Measurements from ENCODE around the gene RPGRIP1L. TPM values are rescaled to one million over a fixed set of nuclear protein-coding genes. Genes with fewer than 3 reads are reported as not detected.

RPGRIP1L gene
- total and polyA plus RNA-seq, 9 of the 15 experiments (the other 6 are each of a cell fraction or from before 2014, with no cell fraction given): 3.2 to 7.7 (median 5.8) TPM

DNA sequence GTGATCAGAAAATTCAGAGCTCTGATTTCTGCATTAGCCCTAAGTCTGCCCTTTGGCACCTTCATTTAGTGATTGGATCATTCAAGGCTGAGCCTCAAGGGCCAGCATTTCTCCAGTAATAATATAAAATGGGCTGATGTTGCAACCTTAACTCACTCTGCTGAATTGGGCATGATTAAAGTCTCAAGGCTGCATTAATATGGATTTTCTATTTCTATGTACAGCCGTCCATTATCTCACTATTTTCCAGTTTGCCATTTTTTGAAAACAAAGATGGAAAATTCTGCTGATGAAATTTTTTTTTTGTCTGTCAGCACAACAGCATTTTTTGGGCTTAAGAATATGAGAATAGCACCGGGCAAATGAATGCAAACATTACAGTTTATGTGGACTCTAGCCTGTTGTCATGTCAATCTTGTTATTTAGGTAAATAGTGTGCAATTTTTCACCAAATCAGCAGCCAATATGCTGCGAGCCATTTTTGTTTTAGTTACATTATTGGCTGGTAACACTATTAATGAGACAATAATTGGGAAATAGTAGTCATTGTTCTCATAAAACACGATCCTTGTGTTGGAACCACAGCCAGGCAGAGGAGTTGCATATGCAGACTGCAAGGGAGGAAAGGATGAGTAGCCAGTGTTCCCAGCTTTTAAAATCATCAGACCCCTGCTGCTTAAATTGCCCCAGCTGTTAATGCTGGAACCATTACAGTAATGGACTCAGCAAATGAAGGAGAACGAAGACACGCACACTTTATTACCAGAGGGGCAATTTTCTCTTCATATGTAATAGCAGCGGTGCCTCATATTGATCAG lies 10.8 kb upstream of the RPGRIP1L start:
- in situ Hi-C loops (cut with MboI): no loop called here
- TF ChIP-seq HNRNPUL1 (IDR thresholded peaks at IDR 0.05; ENCODE audit: low read length) (no peak), ZNF644 (tag; IDR thresholded peaks at IDR 0.05; ENCODE audit: low read depth) (no peak), NR4A1 (CRISPR knock-in tag; IDR thresholded peaks at IDR 0.05) (no peak), NR4A1 (tag; IDR thresholded peaks at IDR 0.05) (no peak), PCBP2 (IDR thresholded peaks at IDR 0.05; ENCODE audit: low read depth, low read length, poor library complexity, severe bottlenecking) (no peak), HNRNPH1 (optimal IDR thresholded peaks at IDR 0.05; ENCODE audit: low read depth, low read length) (no peak), E2F3 (CRISPR knock-in tag; IDR thresholded peaks at IDR 0.05) (no peak), SMARCE1 (IDR thresholded peaks at IDR 0.05) (no peak), MCM3 (IDR thresholded peaks at IDR 0.05) (no peak), FOXK1 (CRISPR knock-in tag; IDR thresholded peaks at IDR 0.05; ENCODE audit: borderline replicate concordance) (no peak), SIN3A (IDR thresholded peaks at IDR 0.05; ENCODE audit: borderline replicate concordance in 2 of 2, control insufficient read depth in 1 of 2, low read depth in 2 of 2, low read length in 2 of 2) (no peak)
- TF ChIP-seq, protein P1, sequence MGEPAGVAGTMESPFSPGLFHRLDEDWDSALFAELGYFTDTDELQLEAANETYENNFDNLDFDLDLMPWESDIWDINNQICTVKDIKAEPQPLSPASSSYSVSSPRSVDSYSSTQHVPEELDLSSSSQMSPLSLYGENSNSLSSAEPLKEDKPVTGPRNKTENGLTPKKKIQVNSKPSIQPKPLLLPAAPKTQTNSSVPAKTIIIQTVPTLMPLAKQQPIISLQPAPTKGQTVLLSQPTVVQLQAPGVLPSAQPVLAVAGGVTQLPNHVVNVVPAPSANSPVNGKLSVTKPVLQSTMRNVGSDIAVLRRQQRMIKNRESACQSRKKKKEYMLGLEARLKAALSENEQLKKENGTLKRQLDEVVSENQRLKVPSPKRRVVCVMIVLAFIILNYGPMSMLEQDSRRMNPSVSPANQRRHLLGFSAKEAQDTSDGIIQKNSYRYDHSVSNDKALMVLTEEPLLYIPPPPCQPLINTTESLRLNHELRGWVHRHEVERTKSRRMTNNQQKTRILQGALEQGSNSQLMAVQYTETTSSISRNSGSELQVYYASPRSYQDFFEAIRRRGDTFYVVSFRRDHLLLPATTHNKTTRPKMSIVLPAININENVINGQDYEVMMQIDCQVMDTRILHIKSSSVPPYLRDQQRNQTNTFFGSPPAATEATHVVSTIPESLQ (CRISPR knock-in tag; IDR thresholded peaks at IDR 0.05): no peak
- TF ChIP-seq, protein P2, sequence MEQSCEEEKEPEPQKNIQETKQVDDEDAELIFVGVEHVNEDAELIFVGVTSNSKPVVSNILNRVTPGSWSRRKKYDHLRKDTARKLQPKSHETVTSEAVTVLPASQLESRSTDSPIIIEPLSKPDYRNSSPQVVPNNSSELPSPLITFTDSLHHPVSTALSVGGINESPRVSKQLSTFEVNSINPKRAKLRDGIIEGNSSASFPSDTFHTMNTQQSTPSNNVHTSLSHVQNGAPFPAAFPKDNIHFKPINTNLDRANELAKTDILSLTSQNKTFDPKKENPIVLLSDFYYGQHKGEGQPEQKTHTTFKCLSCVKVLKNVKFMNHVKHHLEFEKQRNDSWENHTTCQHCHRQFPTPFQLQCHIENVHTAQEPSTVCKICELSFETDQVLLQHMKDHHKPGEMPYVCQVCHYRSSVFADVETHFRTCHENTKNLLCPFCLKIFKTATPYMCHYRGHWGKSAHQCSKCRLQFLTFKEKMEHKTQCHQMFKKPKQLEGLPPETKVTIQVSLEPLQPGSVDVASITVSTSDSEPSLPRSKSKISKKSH (CRISPR knock-in tag; IDR thresholded peaks at IDR 0.05): no peak
- TF ChIP-seq, protein P3, sequence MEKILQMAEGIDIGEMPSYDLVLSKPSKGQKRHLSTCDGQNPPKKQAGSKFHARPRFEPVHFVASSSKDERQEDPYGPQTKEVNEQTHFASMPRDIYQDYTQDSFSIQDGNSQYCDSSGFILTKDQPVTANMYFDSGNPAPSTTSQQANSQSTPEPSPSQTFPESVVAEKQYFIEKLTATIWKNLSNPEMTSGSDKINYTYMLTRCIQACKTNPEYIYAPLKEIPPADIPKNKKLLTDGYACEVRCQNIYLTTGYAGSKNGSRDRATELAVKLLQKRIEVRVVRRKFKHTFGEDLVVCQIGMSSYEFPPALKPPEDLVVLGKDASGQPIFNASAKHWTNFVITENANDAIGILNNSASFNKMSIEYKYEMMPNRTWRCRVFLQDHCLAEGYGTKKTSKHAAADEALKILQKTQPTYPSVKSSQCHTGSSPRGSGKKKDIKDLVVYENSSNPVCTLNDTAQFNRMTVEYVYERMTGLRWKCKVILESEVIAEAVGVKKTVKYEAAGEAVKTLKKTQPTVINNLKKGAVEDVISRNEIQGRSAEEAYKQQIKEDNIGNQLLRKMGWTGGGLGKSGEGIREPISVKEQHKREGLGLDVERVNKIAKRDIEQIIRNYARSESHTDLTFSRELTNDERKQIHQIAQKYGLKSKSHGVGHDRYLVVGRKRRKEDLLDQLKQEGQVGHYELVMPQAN (IDR thresholded peaks at IDR 0.05; ENCODE audit: borderline replicate concordance): no peak
- TF ChIP-seq, protein P4, sequence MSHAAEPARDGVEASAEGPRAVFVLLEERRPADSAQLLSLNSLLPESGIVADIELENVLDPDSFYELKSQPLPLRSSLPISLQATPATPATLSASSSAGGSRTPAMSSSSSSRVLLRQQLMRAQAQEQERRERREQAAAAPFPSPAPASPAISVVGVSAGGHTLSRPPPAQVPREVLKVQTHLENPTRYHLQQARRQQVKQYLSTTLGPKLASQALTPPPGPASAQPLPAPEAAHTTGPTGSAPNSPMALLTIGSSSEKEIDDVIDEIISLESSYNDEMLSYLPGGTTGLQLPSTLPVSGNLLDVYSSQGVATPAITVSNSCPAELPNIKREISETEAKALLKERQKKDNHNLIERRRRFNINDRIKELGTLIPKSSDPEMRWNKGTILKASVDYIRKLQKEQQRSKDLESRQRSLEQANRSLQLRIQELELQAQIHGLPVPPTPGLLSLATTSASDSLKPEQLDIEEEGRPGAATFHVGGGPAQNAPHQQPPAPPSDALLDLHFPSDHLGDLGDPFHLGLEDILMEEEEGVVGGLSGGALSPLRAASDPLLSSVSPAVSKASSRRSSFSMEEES (CRISPR knock-in tag; IDR thresholded peaks at IDR 0.05): no peak

More for the DNA sequence above, 10.8 kb upstream of the RPGRIP1L start:
- no peaks in the 10 kb centered on the region for H3K79me2 ChIP-seq (ENCODE audit: control insufficient read depth, insufficient read depth, low read length)
- no peak for ATAC-seq
- no peaks in the 10 kb centered on the region for H3K9me3 ChIP-seq (replicated peaks; ENCODE audit: control insufficient read depth, insufficient read depth, low read depth, low read length)
- H3K9ac ChIP-seq (ENCODE audit: insufficient read depth in 1 of 2, low read depth in 2 of 2, low read length in 2 of 2): no peak overlapping the region
- intact Hi-C loops (cut with micrococcal nuclease): no loop called here
- BruUV-seq (replicated peaks): no TSS peak
- no peak for FAIRE-seq
- no peak overlapping the region for H3K4me2 ChIP-seq (ENCODE audit: insufficient read depth, low read length)
- WGBS (ENCODE audit: insufficient coverage, low coverage, missing lambda C conversion rate): 32% methylated on average over 7 of the region's 7 CpGs
- H3K27me3 ChIP-seq (ENCODE audit: control insufficient read depth in 2 of 2, insufficient read depth in 2 of 2, low read length in 2 of 2): no peaks in the 10 kb centered on the region
- H3K4me1 ChIP-seq (replicated peaks in 1 of 2; ENCODE audit: control insufficient read depth in 2 of 2, insufficient read depth in 2 of 2, low read length in 2 of 2): no peaks in the 10 kb centered on the region
- H2AFZ ChIP-seq (ENCODE audit: low read depth, low read length): no peak overlapping the region
- ChIA-PET CTCF (ENCODE audit: low intra/inter-chr PET ratio) (no interaction called here), POLR2A (no interaction called here)
- no peaks in the 10 kb centered on the region for H4K20me1 ChIP-seq (replicated peaks; ENCODE audit: control insufficient read depth, insufficient read depth, low read length)
- no peak for DNase-seq (ENCODE audit: extremely low read depth in 1 of 4, low spot score in 3 of 4)
- H3K9me1 ChIP-seq (ENCODE audit: control insufficient read depth, insufficient read depth, low read length): no peaks in the 10 kb centered on the region
- no peak overlapping the region for H3K4me3 ChIP-seq
- H3K27ac ChIP-seq (ENCODE audit: extremely low read depth, low read depth, low read length): no peak overlapping the region
- H3K36me3 ChIP-seq (ENCODE audit: control insufficient read depth, insufficient read depth, low read length): no peaks in the 10 kb centered on the region
